Erythroblast (primary cell): ENCODE measurements around the gene TBATA.

Experiments
- GATA1 ChIP-seq: IDR thresholded peaks from 2 replicates; pipeline ENCODE4 v1.6.1; 2011; ENCODE audit warnings: low read depth, mild to moderate bottlenecking, control low read depth, low read length, moderate library complexity
- POLR2A ChIP-seq: IDR thresholded peaks from 2 replicates; pipeline ENCODE4 v1.6.1; 2011; ENCODE audit warnings: mild to moderate bottlenecking, low read length

DNA sequence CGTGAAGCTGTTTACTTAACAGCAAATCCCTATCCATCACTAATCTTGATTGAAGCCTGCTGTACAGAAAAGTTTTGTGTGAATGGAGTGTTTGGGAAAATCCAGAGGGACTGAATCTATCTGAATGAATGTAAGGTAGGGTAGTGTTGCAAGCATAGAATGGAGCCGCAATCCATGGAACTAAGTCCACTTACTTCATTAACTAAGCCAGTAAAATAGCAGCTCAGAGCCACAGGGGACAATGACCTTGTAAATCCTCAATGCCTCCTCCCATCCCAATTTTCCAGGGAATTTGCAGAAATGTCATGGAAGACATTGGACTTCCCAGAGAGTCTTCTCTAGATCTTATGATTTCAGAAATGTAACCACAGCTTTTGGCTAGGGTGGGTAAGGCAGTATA is 15.2 kb downstream of the TBATA start:
- TF ChIP-seq POLR2A = no peak
- no peak for TF ChIP-seq GATA1
